NCI-H345 treated with DMSO at 0.1 percent for 48 hours (cell line): ENCODE measurements around the gene SLC25A13.
A peak's percentile ranks its signal among the peaks of the same experiment; 100 is the strongest.
"Not testable (repeated sequence)": the region's sequence is repeated elsewhere in the genome, so short reads cannot be mapped to it uniquely, and the experiment has no call there.

Experiments used
- DNase-seq: peaks from one replicate; lab custom pipeline; 2025; ENCODE audit not compliant: unreplicated experiment; lab: John Stamatoyannopoulos, UW

Gene SLC25A13

GRCh38 chr7:96173781-96174180 lies 148.1 kb downstream of the SLC25A13 start:
- no peak for DNase-seq

GRCh38 chr7:96169439-96169838 lies 152.5 kb downstream of the SLC25A13 start:
- DNase-seq: no peak

DNA sequence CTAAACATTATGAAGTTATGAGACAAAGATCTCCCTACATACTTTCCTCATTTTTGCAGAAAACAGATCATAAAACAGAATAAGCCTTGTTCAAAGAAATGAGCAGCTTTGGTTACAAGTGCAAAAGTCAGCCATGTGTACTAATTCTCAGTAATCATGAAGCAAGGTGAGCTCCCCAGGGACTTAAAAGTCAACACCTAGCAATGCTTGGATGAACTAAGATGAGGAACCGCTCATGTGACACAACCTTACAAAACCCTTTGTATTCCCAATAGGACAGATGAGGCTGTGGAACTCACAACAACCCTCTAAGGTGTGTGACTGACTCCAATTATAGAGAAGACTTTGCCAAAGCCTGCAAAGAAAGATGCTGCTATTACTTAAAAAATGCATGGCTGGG lies 154.5 kb downstream of the SLC25A13 start:
- no peak for DNase-seq

- DNase-seq: no peak
These were observed 160.0 kb downstream of the SLC25A13 start for GRCh38 chr7:96161897-96162296.

GRCh38 chr7:96157856-96158255 lies 164.0 kb downstream of the SLC25A13 start:
- DNase-seq: no peak

GRCh38 chr7:96154506-96154905 lies 167.4 kb downstream of the SLC25A13 start:
- DNase-seq: not testable (repeated sequence)

- DNase-seq: no peak
These were observed 169.2 kb downstream of the SLC25A13 start for GRCh38 chr7:96152706-96153105.

GRCh38 chr7:96151889-96152288 lies 170.0 kb downstream of the SLC25A13 start:
- no peak for DNase-seq

- DNase-seq: no peak
These were observed 177.7 kb downstream of the SLC25A13 start for GRCh38 chr7:96144260-96144526.

GRCh38 chr7:96143495-96144259 lies 178.2 kb downstream of the SLC25A13 start:
- DNase-seq: no peak

DNA sequence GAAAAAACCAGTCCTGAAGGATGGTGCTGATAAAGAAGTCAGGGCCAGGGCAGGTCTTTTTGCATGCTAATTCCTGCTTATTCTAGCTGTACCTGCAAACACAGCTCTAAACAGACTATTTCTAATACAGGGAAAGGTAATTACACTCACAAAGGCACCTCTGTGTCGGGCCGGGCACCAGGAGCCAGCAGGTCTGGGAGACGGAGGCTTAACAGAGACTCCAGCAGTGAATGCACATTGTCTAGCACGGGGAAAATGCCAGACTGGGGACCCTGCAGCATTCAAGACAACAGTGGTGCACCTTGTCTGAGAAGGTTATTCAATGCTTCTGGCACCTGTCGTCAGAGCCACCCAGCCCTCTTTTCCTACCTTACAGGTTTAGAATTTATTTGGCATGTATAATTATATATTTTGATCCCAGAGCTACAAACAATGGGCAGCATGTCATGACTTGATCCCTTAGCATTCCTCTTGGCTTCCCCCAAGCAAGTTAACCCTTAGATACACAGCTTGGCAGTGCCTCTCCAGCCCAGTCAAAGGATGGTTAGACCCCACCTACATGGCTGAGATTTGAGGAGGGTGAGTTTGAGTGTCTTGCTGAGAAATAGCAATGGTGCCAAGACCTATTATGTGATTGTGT lies 185.2 kb downstream of the SLC25A13 start:
- DNase-seq: peak; percentile 37

GRCh38 chr7:96135241-96135640 lies 186.7 kb downstream of the SLC25A13 start:
- no peak for DNase-seq

DNA sequence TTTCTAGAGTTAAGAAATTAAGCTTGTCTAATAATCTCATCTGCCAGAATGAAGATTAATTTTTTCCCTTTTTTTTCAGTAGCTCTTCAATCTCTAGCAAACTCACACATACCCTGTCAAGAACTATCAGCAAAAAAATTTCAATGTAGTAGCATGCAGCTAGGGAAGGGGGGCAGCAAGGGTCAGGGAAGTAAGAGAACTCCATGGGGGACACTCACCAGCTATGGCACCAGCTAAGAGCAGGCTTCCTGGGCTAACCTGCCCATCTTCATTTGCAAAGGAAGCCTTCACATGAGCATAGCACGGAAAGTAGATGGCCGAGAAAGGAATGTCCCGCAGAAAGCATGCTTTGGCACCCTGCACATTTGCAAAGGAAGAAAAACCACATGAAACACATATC lies 190.4 kb downstream of the SLC25A13 start:
- DNase-seq: no peak

GRCh38 chr7:96127746-96128145 lies 194.2 kb downstream of the SLC25A13 start:
- no peak for DNase-seq

- DNase-seq: no peak
These were observed 195.5 kb downstream of the SLC25A13 start for GRCh38 chr7:96126382-96126781.

GRCh38 chr7:96122746-96123145 lies 199.2 kb downstream of the SLC25A13 start:
- DNase-seq: no peak

DNA sequence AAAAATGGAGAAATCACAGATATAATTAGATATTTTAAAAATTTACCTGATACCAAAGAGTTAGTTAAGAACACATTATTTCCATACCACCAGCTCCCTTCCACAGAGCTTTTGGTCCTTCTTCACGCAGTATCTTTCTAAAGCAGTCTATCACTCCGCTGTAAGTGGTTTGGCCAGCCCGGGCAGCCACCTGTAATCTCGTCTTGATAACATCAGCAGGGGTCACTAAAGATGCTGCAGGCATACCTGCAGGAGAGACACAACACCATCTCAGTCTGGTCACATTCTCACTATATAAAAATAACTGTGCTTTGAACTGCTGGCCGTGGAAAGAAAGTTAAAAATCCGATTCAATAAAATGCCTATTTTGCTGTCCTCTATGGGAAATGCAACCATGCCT lies 200.1 kb downstream of the SLC25A13 start:
- DNase-seq: no peak

DNA sequence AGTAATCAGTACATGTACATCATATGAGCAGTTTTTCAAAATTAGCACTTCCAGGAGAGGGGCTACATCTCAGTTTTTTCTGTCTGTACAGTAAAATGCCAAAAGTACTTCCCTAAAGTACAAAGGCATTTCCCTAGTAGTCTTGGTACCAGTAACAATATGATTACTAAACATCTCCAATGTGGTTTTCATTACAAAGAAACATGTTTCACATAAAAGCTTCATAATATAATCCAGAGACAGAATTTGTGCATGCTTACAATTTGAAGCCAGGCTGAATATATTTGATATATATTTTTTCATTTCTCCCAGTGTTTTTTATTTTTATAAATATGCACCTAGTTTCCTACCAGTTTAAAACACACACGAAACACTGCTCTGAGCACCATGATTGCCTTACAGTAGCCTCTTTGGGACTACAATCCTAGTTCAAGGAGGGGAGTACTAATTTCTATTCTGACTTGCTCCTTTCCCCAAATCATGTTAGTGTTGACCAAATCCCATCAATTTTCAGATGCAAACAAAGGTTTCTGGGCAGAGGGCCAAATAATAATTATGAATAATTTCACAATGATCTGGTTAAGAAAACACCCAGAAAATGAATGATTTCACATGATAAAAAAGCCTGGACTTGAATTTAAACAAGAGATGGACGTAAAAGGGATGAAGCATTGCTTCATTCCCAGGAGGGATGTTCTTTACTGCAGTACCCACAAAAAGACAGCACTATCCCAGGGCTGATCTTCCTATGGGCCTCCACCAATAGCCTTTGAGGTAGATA lies 201.3 kb downstream of the SLC25A13 start:
- DNase-seq: no peak

DNA sequence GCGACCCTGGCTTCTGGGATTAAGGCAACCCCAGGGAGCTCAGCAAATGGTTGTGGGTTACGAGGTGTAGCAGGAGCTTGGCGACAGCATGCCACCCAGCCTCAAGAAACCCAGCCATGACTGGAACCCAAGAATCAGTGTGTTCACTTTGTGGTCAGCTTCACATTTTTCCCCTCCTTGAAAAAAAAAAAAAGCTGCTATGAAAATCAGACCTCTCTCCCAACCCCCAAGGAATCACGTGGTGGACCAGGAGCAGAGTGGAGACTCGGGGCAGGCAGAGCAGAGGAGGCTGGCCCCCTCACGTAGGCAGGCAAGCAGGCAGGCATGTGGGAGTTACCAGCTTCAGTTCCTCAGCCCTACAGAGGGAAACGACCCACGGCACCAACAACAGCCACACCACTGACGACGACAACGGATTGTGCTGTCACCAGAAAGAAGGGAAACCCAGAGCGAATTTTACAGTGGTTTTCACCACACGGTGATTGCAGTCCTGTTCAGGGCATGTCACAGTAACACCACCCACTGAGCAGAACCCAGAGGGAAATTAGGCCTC lies 203.4 kb downstream of the SLC25A13 start:
- no peak for DNase-seq

GRCh38 chr7:96116173-96116572 lies 205.7 kb downstream of the SLC25A13 start:
- DNase-seq: no peak

GRCh38 chr7:96114190-96114589 lies 207.7 kb downstream of the SLC25A13 start:
- no peak for DNase-seq

GRCh38 chr7:96111405-96111804 lies 210.5 kb downstream of the SLC25A13 start:
- no peak for DNase-seq
